RWPE2 (cell line): ENCODE data around the gene SLC9A2.

Experiments
- ATAC-seq: fragments of 200-7000 bp; cut with Tn5 transposase; 3 replicates; pipeline ENCODE4 v1.9.1; 2021; ENCODE audit warnings: low read depth
- DNase-seq: peaks from one replicate; pipeline ENCODE4 v3.0.0-alpha.2; 2020; ENCODE audit warnings: low spot score
- H3K27ac ChIP-seq: fragments of 450-650 bp; 2 replicates; pipeline ENCODE4 v1.5.1; 2017; ENCODE audit warnings: mild to moderate bottlenecking; ENCODE audit not compliant: poor library complexity, severe bottlenecking
- H3K27me3 ChIP-seq: fragments of 250-450 bp; sonication (Bioruptor Pico); 2 replicates; pipeline ENCODE4 v1.5.1; 2021; ENCODE audit warnings: mild to moderate bottlenecking, moderate library complexity; ENCODE audit not compliant: insufficient read depth, poor library complexity, severe bottlenecking
- H3K36me3 ChIP-seq: fragments of 250-450 bp; sonication (Bioruptor Pico); 2 replicates; pipeline ENCODE4 v1.5.1; 2020; ENCODE audit warnings: low read depth, mild to moderate bottlenecking, moderate library complexity
- H3K4me1 ChIP-seq: fragments of 250-450 bp; sonication (Bioruptor Pico); 2 replicates; pipeline ENCODE4 v1.5.1; 2021; ENCODE audit warnings: mild to moderate bottlenecking, moderate library complexity; ENCODE audit not compliant: insufficient read depth, poor library complexity, severe bottlenecking
- H3K4me3 ChIP-seq: fragments of 250-450 bp; sonication (Bioruptor Pico); 2 replicates; pipeline ENCODE4 v1.5.1; 2021; ENCODE audit warnings: mild to moderate bottlenecking, moderate library complexity; ENCODE audit not compliant: severe bottlenecking
- H3K9me3 ChIP-seq: fragments of 250-450 bp; sonication (Bioruptor Pico); 2 replicates; pipeline ENCODE4 v1.5.1; 2021; ENCODE audit warnings: mild to moderate bottlenecking, moderate library complexity; ENCODE audit not compliant: severe bottlenecking
- CTCF ChIP-seq: fragments of 450-650 bp; IDR thresholded peaks from one replicate; pipeline ENCODE4 v1.5.1; 2017; ENCODE audit warnings: mild to moderate bottlenecking, moderate library complexity; ENCODE audit not compliant: poor library complexity, severe bottlenecking

Gene SLC9A2

GRCh38 chr2:102585847-102586404 is 33.4 kb upstream of the SLC9A2 start:
- Histone ChIP-seq H3K4me3 (no peak overlapping the region), H3K36me3 (no peaks in the 10 kb centered on the region), H3K4me1 (no peaks in the 10 kb centered on the region), H3K27me3 (no peaks in the 10 kb centered on the region), H3K27ac (no peak overlapping the region), H3K9me3 (no peaks in the 10 kb centered on the region)
- no peak for DNase-seq
- no peak for TF ChIP-seq CTCF
- ATAC-seq = peak; percentile 68

GRCh38 chr2:102588213-102588939 is 31.0 kb upstream of the SLC9A2 start:
- TF ChIP-seq CTCF = no peak
- H3K27me3 ChIP-seq = no peaks in the 10 kb centered on the region
- H3K4me1 ChIP-seq = no peaks in the 10 kb centered on the region
- no peaks in the 10 kb centered on the region for H3K36me3 ChIP-seq
- no peak overlapping the region for H3K27ac ChIP-seq
- DNase-seq (no peak), ATAC-seq (no peak)
- no peaks in the 10 kb centered on the region for H3K9me3 ChIP-seq
- no peak overlapping the region for H3K4me3 ChIP-seq

GRCh38 chr2:102589444-102589843 is 29.9 kb upstream of the SLC9A2 start:
- Histone ChIP-seq H3K27me3 (no peaks in the 10 kb centered on the region), H3K9me3 (no peaks in the 10 kb centered on the region), H3K36me3 (no peaks in the 10 kb centered on the region), H3K27ac (no peak overlapping the region), H3K4me1 (no peaks in the 10 kb centered on the region), H3K4me3 (no peak overlapping the region)
- ATAC-seq (no peak), DNase-seq (no peak)
- no peak for TF ChIP-seq CTCF

- no peak for ATAC-seq
Observed at GRCh38 chr2:102591491-102592045, 27.8 kb upstream of the SLC9A2 start.

More at GRCh38 chr2:102591491-102592045, 27.8 kb upstream of the SLC9A2 start:
- TF ChIP-seq CTCF = no peak
- no peak overlapping the region for H3K27ac ChIP-seq
- DNase-seq = no peak
- no peak overlapping the region for H3K4me3 ChIP-seq
- H3K4me1 ChIP-seq = no peaks in the 10 kb centered on the region
- H3K27me3 ChIP-seq = no peaks in the 10 kb centered on the region
- no peaks in the 10 kb centered on the region for H3K9me3 ChIP-seq
- H3K36me3 ChIP-seq = no peaks in the 10 kb centered on the region
